Ovary (tissue), 9 donors: Measurements from ENCODE around the gene UROC1. TPM values are rescaled to one million over a fixed set of nuclear protein-coding genes. Genes with fewer than 3 reads are reported as not detected.
A peak's percentile ranks its signal among the peaks of the same experiment; 100 is the strongest.

Experiments
- DNase-seq, 5 donors: peaks; one replicate each; pipeline ENCODE4 v3.0.0-alpha.2; 2019 to 2020
- H3K27ac ChIP-seq, 2 donors: fragments of 200-600 bp; one replicate each; pipeline versions ENCODE4 v1.5.1 to v1.8.0; 2019 to 2022
- H3K27me3 ChIP-seq: fragments of 200-600 bp; one replicate; pipeline ENCODE4 v1.8.0; 2022
- H3K36me3 ChIP-seq: fragments of 200-600 bp; sonication (generic); one replicate; pipeline ENCODE4 v1.5.1; 2019
- H3K4me1 ChIP-seq: one replicate; pipeline ENCODE4 v1.8.1; 2013; ENCODE audit warnings: mild to moderate bottlenecking, moderate library complexity; ENCODE audit not compliant: insufficient read depth
- H3K4me3 ChIP-seq: fragments of 200-600 bp; sonication (generic); one replicate; pipeline ENCODE4 v1.5.1; 2017
- H3K9me3 ChIP-seq, 2 donors: fragments of 200-600 bp in 1 of 2; sonication (generic) in 1 of 2; one replicate each; pipeline versions ENCODE4 v1.5.1 to v1.8.1; 2013 to 2019; ENCODE audit warnings: mild to moderate bottlenecking in 1 of 2, moderate library complexity in 1 of 2
- EP300 ChIP-seq: sonication (generic); formaldehyde crosslinking; IDR thresholded peaks from one replicate; pipeline ENCODE4 v1.6.1; 2017; ENCODE audit warnings: antibody characterized with exemption
- POLR2A ChIP-seq: fragments of 450-650 bp; IDR thresholded peaks from one replicate; pipeline ENCODE4 v1.6.1; 2017; ENCODE audit warnings: antibody characterized with exemption, mild to moderate bottlenecking, moderate library complexity
- WGBS, 3 donors: extraction: QIAGEN DNeasy Blood & Tissue Kit in 1 of 3; methylation state at CpG; one replicate each; pipeline versions ENCODE4 v1.1.5 to v1.1.7; 2013 to 2017; 5-methylcytosine and 5-hydroxymethylcytosine counted together
- intact Hi-C, 4 donors: fragments of 100-400 bp; cut with DNase I; formaldehyde crosslinking; loops; one replicate each; pipeline versions ENCODE4 v1.11.0 to v1.15.1; 2022 to 2023
- polyA plus RNA-seq, 2 donors: library from polyadenylated mRNA; stranded (reverse); fragments of 200-250 nt in 1 of 2; fragments of 350-450 nt in 1 of 2; fragmentation: Illumina TruSeq in 1 of 2; extraction: RNeasy Lipid Tissue Mini Kit (QIAGEN cat#74804) in 1 of 2; gene quantifications; one replicate each; pipeline ENCODE4 v1.2.3, GENCODE V29; 2013 to 2014
- total RNA-seq, 7 donors: library from RNA; depleted of rRNA in 2 of 7; stranded (reverse); fragments of >200 nt in 2 of 7; fragmentation: NEBNext Ultra II Directional in 3 of 7; extraction: Animal tissue kit (Norgen Biotek cat#: 25700) in 3 of 7; gene quantifications; one replicate each; pipeline versions ENCODE4 v1.1.0 to v1.2.4, GENCODE V29; 2016 to 2023
- TF ChIP-seq, protein P1 (sequence below), 3 donors: fragments of 450-650 bp in 2 of 3; fragments of 200-600 bp in 1 of 3; IDR thresholded peaks; one replicate each; pipeline versions ENCODE4 v1.5.1 to v1.8.0; 2016 to 2022; ENCODE audit warnings: antibody characterized with exemption in 3 of 3, mild to moderate bottlenecking in 1 of 3
- donor health status: DM: no; HTN: no; CAD: no; lungs with moderate emphysema.
- donor health status: DM: no; HTN: no; CAD: no.
- donor health status: Bipolar disorder and iron deficiency.
- donor health status: DM: yes; HTN: yes; CAD: no.
- donor health status: DM: no; HTN: no; CAD: no.
- donor health status: DM: yes; HTN: yes; CAD: no.

UROC1 gene
- total and polyA plus RNA-seq, 9 donors, result 0.06 to 0.32 (median 0.12) TPM; not detected in 4

DNA sequence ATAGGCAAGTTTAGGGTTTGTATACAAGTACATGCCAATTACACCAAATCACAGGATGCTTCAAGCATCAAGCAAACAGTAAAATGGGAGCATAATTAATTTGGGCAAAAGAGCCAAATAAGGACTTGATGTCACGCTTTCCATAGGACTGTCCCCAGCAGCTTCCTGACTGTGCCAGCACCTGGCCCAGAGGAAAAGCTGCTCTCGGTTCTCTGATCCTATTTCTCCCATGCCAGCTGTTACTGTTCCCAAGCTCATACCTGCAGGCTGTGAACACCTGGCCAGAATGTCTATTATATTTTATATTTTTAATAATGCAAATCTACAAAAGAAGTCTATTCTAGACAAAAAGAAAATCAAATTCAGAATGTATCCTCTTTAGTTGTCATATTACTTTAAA is 54.1 kb downstream of the UROC1 start:
- TF ChIP-seq POLR2A (no peak), EP300 (no peak)
- TF ChIP-seq, protein P1, sequence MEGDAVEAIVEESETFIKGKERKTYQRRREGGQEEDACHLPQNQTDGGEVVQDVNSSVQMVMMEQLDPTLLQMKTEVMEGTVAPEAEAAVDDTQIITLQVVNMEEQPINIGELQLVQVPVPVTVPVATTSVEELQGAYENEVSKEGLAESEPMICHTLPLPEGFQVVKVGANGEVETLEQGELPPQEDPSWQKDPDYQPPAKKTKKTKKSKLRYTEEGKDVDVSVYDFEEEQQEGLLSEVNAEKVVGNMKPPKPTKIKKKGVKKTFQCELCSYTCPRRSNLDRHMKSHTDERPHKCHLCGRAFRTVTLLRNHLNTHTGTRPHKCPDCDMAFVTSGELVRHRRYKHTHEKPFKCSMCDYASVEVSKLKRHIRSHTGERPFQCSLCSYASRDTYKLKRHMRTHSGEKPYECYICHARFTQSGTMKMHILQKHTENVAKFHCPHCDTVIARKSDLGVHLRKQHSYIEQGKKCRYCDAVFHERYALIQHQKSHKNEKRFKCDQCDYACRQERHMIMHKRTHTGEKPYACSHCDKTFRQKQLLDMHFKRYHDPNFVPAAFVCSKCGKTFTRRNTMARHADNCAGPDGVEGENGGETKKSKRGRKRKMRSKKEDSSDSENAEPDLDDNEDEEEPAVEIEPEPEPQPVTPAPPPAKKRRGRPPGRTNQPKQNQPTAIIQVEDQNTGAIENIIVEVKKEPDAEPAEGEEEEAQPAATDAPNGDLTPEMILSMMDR (IDR thresholded peaks at IDR 0.05), result no peak
- H3K36me3 ChIP-seq, result no peaks in the 10 kb centered on the region
- intact Hi-C loops, result no loop called here
- 95 to 98% (median 96%) methylated on average over 2 of the region's 2 CpGs for WGBS, 3 donors
- H3K4me1 ChIP-seq, result peaks cover 4% of the 10 kb centered on the region
- H3K4me3 ChIP-seq, result no peak overlapping the region
- DNase-seq, result no peak
- H3K9me3 ChIP-seq, result no peaks in the 10 kb centered on the region
- H3K27ac ChIP-seq, result no peak overlapping the region
- no peaks in the 10 kb centered on the region for H3K27me3 ChIP-seq

DNA sequence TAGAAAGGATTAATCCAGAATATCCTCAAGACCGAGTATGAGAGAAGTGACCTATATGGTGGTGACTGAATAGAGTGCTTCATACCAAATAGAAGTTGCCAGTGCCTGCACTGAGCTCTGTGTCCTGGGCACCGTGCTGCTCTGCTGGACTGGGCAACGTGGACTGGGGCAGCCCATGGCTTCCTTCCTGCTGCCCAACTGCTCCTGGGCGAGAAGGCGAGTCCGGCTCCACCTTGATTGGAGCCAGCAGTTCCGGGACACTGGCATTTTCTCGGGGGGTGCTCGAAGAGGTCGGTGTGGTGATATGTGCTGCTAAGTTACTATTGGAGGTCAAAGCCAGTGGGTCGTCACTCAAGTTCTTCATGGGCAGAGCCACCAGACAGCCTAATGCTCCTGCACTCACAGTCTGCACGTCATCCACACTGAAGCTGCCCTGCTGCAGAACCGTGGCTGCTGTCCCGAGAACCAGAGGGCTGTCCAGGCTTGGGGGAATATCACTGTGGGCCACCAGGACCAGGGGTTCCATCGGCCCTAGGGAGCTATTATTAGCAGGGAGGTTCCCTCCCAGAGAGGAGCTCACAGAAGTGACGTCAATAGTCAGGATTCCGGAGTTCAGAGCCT is 56.0 kb downstream of the UROC1 start:
- Histone ChIP-seq H3K36me3 (no peaks in the 10 kb centered on the region), H3K27ac (no peak overlapping the region), H3K4me1 (peaks cover 4% of the 10 kb centered on the region), H3K9me3 (no peaks in the 10 kb centered on the region), H3K4me3 (no peak overlapping the region), H3K27me3 (no peaks in the 10 kb centered on the region)
- intact Hi-C loops, result no loop called here
- 86 to 88% (median 87%) methylated on average over 15 to 17 of the region's 17 CpGs for WGBS, 3 donors
- TF ChIP-seq, protein P1 (IDR thresholded peaks at IDR 0.05), result no peak
- no peak for TF ChIP-seq POLR2A
- no peak for TF ChIP-seq EP300
- peak in 2 of 5 donors; percentile 5 to 9 for DNase-seq

DNA sequence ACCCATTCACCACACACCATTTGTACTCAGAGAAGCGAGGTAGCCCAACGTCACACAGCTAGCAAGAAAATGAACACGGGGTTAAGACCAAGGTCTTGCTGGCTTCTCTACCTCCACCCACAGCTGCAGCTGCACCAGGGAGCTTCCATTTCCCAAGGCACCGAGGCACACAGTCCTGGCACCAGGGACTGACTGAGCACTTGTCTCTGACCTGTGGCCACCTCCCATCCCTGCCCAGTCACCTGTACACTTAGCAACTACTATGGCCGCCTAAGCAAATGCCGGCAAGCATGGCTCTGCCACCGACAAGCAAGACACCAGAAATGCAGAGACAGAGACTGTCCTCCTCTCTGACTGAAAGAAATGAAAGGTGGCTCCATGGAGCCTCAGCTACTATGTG is 57.2 kb downstream of the UROC1 start:
- peak in 1 of 5 donors; percentile 5 for DNase-seq
- 70 to 86% (median 81%) methylated on average over 7 of the region's 7 CpGs for WGBS, 3 donors
- H3K9me3 ChIP-seq, result no peaks in the 10 kb centered on the region
- TF ChIP-seq EP300 (no peak), POLR2A (no peak)
- TF ChIP-seq, protein P1 (IDR thresholded peaks at IDR 0.05), result no peak
- H3K4me1 ChIP-seq, result peaks cover 4% of the 10 kb centered on the region
- H3K27ac ChIP-seq, result no peak overlapping the region
- no peaks in the 10 kb centered on the region for H3K27me3 ChIP-seq
- H3K4me3 ChIP-seq, result no peak overlapping the region
- no peaks in the 10 kb centered on the region for H3K36me3 ChIP-seq
- intact Hi-C loops, result no loop called here

DNA sequence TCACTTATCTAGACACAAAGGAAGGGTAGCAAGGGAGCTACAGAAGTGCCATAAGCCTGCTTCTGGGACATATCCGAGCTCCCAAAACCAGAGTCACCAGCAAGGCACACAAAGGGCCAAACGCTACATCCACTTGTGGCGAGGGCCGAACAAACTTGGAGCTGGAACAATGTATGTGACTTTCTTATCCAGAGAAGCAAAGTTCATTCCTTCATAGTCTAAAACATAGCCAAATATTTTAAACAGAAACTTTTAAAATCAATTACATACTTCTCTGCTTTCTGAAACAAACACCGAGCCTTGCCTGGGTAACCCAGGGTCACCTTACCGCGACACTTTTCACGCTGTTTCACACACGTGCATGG is 57.8 kb downstream of the UROC1 start:
- peak in 1 of 5 donors; percentile 5 for DNase-seq
- peaks cover 4% of the 10 kb centered on the region for H3K4me1 ChIP-seq
- TF ChIP-seq, protein P1 (IDR thresholded peaks at IDR 0.05), result no peak
- TF ChIP-seq EP300 (no peak), POLR2A (no peak)
- no peaks in the 10 kb centered on the region for H3K27me3 ChIP-seq
- no peak overlapping the region for H3K27ac ChIP-seq
- no peaks in the 10 kb centered on the region for H3K36me3 ChIP-seq
- intact Hi-C loops, result no loop called here
- H3K4me3 ChIP-seq, result no peak overlapping the region
- no peaks in the 10 kb centered on the region for H3K9me3 ChIP-seq
- 48 to 83% (median 61%) methylated on average over 9 of the region's 9 CpGs for WGBS, 3 donors
